Glutamatergic neuron (in vitro differentiated cells): Measurements from ENCODE around the gene CDH26. TPM values are rescaled to one million over a fixed set of nuclear protein-coding genes. Genes with fewer than 3 reads are reported as not detected.
"Not testable (repeated sequence)": the region's sequence is repeated elsewhere in the genome, so short reads cannot be mapped to it uniquely, and the experiment has no call there.

Experiments
- DNase-seq: peaks from one replicate; pipeline ENCODE4 v3.0.0; 2022
- H3K27ac Mint-ChIP-seq: one replicate; pipeline ENCODE4 v1.8.0; 2020; ENCODE audit warnings: mild to moderate bottlenecking, mixed read lengths, inconsistent platforms; ENCODE audit not compliant: unreplicated experiment
- H3K27me3 Mint-ChIP-seq: one replicate; pipeline ENCODE4 v1.8.0; 2020; ENCODE audit warnings: mild to moderate bottlenecking, moderate library complexity, mixed read lengths, inconsistent platforms; ENCODE audit not compliant: unreplicated experiment
- H3K36me3 Mint-ChIP-seq: one replicate; pipeline ENCODE4 v1.8.0; 2020; ENCODE audit warnings: mild to moderate bottlenecking, mixed read lengths, inconsistent platforms; ENCODE audit not compliant: unreplicated experiment
- H3K4me1 Mint-ChIP-seq: one replicate; pipeline ENCODE4 v1.8.0; 2020; ENCODE audit warnings: mild to moderate bottlenecking, low read depth, mixed read lengths, inconsistent platforms; ENCODE audit not compliant: unreplicated experiment
- H3K4me3 Mint-ChIP-seq: one replicate; pipeline ENCODE4 v1.8.0; 2020; ENCODE audit warnings: mild to moderate bottlenecking, mixed read lengths, inconsistent platforms; ENCODE audit not compliant: unreplicated experiment
- H3K9me3 Mint-ChIP-seq: one replicate; pipeline ENCODE4 v1.8.0; 2020; ENCODE audit warnings: mild to moderate bottlenecking, moderate library complexity, mixed read lengths, inconsistent platforms; ENCODE audit not compliant: unreplicated experiment
- total RNA-seq: library from RNA; stranded (reverse); fragmentation: NEBNext Ultra II Directional; extraction: Animal tissue kit (Norgen Biotek cat#: 25700); gene quantifications from one replicate; pipeline ENCODE4 v1.2.1, GENCODE V29; 2021; ENCODE audit not compliant: unreplicated experiment
- TF ChIP-seq, protein P1 (sequence below): fragments of 200-600 bp; sonication (generic); IDR thresholded peaks from one replicate; pipeline ENCODE4 v1.5.0; 2021; ENCODE audit not compliant: partially characterized antibody, unreplicated experiment

The CDH26 gene
- total RNA-seq, 1 donor from 2014 or later, result 0.76 TPM

DNA sequence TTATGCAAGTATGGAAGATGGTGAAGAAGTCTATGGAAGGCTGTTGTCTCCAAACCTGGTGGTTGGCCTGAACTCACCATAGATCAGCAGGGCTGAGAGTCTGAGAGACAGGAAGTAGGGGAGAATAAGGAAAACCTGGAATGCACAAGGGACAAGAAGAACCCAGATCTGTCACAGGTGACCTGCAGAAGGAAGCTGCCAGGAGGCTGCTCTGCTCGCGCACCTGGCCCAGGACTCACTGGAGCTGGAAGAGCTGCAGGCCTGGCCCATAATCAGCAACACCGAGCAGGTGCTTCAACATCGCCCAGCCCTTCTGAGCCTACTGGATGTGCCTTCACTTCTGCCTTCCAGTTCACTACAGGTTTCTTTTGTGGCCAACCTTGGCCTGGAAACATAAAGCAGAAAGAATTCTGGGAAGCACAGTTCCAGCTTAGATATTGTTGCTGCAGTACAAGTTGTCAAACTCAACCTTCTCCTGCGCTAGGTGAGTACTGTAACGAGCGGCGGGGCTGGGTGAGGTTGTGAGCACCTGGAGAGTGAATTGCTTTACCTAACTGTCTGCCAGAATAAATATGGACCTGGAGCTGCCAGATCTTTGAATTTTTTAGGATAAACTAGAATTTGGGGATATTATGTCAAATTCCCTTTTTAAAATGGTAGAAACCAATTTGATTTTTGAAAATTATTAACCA is 82.4 kb downstream of the CDH26 start:
- Mint-ChIP-seq H3K4me3 (no peak overlapping the region), H3K9me3 (no peaks in the 10 kb centered on the region), H3K4me1 (no peaks in the 10 kb centered on the region), H3K27me3 (peaks cover 2% of the 10 kb centered on the region), H3K27ac (no peak overlapping the region), H3K36me3 (no peaks in the 10 kb centered on the region)
- no peak for DNase-seq
- TF ChIP-seq, protein P1, sequence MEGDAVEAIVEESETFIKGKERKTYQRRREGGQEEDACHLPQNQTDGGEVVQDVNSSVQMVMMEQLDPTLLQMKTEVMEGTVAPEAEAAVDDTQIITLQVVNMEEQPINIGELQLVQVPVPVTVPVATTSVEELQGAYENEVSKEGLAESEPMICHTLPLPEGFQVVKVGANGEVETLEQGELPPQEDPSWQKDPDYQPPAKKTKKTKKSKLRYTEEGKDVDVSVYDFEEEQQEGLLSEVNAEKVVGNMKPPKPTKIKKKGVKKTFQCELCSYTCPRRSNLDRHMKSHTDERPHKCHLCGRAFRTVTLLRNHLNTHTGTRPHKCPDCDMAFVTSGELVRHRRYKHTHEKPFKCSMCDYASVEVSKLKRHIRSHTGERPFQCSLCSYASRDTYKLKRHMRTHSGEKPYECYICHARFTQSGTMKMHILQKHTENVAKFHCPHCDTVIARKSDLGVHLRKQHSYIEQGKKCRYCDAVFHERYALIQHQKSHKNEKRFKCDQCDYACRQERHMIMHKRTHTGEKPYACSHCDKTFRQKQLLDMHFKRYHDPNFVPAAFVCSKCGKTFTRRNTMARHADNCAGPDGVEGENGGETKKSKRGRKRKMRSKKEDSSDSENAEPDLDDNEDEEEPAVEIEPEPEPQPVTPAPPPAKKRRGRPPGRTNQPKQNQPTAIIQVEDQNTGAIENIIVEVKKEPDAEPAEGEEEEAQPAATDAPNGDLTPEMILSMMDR, result no peak

DNA sequence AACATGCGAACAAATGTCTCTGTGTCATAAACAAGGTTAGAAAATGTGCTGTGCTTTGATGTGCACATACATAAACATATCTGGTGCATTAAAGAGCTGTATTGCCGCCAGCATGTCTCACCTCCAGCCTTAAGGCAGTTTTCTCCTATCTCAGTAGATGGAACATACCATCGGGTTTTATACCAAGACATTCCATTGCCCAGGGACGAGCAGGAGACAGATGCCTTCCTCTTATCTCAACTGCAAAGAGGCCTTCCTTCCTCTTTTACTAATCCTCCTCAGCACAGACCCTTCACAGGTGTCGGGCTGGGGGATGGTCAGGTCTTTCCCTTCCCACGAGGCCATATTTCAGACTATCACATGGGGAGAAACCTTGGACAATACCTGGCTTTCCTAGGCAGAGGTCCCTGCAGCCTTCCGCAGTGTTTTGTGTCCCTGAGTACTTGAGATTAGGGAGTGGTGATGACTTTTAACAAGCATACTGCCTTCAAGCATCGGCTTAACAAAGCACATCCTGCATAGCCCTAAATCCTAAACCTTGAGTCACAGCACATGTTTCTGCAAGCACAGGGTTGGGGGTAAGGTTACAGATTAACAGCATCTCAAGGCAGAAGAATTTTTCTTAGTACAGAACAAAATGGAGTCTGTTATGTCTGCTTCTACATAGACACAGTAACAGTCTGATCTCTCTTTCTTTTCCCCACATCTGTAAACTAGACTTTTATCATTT is 83.4 kb downstream of the CDH26 start:
- not testable (repeated sequence) for H3K4me3 Mint-ChIP-seq, H3K27me3 Mint-ChIP-seq, H3K36me3 Mint-ChIP-seq, H3K9me3 Mint-ChIP-seq, H3K27ac Mint-ChIP-seq, H3K4me1 Mint-ChIP-seq, DNase-seq

DNA sequence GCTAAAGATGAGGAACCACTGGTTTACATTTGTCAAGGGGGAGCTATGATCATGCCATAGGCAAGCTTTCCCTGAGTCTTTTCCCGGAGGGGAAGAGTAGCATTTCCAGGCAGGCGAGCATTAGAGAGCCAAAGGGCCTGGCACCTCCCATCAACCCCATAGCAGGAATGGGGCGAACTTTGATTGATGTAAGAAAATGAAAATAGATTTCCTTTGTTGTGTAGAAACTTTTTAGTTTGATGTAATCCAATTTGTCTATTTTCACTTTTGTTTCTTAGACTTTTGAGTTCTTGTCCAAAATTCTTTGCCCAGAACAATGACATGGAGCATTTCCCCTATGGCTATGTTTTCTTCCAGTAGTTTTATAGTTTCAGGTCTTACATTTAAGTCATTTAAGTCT is 85.2 kb downstream of the CDH26 start:
- TF ChIP-seq, protein P1, result no peak
- Mint-ChIP-seq H3K4me3 (no peak overlapping the region), H3K27ac (no peak overlapping the region)

DNA sequence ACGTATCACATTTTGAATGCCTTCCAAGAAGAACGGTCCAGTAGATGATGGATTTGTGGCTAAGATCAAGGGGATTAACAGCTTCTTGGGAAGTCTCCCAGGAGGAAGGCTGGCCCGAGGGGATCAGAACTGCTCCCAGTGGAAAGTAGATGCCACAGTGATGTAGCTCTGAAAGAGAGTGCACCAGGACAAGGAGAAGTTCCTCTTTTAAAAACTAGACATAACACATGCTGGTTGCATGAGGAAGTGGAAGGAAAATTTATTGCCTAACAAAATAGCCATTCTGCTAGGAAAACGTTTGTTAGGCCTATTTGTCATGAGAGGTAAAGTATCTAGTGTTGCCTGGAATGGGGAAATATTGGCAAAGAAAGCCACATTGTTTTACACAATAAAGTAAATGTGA is 87.8 kb downstream of the CDH26 start:
- no peaks in the 10 kb centered on the region for H3K27me3 Mint-ChIP-seq
- H3K27ac Mint-ChIP-seq, result no peak overlapping the region
- no peaks in the 10 kb centered on the region for H3K36me3 Mint-ChIP-seq
- TF ChIP-seq, protein P1, result no peak
- H3K4me1 Mint-ChIP-seq, result no peaks in the 10 kb centered on the region
- no peak for DNase-seq
- H3K4me3 Mint-ChIP-seq, result no peak overlapping the region
- H3K9me3 Mint-ChIP-seq, result no peaks in the 10 kb centered on the region

More for the DNA sequence above, 85.2 kb downstream of the CDH26 start:
- no peaks in the 10 kb centered on the region for H3K9me3 Mint-ChIP-seq
- no peak for DNase-seq
- no peaks in the 10 kb centered on the region for H3K36me3 Mint-ChIP-seq
- H3K4me1 Mint-ChIP-seq, result no peaks in the 10 kb centered on the region
- H3K27me3 Mint-ChIP-seq, result no peaks in the 10 kb centered on the region

DNA sequence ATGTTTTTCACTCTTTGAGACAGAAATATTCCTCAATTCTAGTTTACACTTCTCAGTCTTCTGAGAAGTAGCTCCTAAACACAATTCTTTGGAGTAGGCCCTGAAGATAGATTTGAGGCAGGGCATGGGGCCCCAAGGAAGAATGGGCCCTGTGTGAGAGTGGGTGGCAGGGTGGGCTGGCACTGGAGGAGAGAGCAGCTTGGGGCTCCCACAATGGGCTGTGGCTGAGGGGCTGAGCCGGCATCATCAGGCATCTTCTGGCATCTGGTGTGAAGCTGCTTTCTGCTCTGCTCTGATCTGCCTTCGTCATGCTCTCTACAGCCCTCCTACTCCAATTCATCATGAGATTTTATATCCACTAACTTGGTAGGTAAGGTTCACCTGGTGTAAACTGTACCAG is 88.2 kb downstream of the CDH26 start:
- H3K4me3 Mint-ChIP-seq, result no peak overlapping the region
- H3K27ac Mint-ChIP-seq, result no peak overlapping the region
- H3K36me3 Mint-ChIP-seq, result no peaks in the 10 kb centered on the region
- H3K4me1 Mint-ChIP-seq, result no peaks in the 10 kb centered on the region
- TF ChIP-seq, protein P1, result no peak
- no peaks in the 10 kb centered on the region for H3K9me3 Mint-ChIP-seq
- no peaks in the 10 kb centered on the region for H3K27me3 Mint-ChIP-seq
- DNase-seq, result no peak
